Measurements from ENCODE around the gene IGSF21.

Gene IGSF21

DNA sequence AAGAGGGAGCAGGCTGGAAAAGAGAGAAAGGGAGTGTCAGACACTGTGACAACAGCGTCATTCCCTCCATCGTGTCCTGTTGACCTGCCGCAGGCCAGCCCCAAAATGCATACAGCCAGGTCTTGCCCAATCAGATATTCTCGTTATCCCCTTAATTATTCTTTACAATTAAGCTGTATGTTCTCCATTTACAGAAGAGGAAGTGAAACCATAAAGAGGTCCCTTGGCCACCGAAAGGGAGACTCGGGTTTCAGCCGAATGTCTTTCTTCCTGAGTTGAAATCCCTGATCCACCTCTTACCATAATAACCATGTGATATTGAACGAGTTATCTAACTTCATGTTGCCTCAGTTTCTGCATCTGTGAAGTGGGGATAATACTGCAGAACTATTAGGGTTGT lies 70.5 kb downstream of the IGSF21 start:
- no peak for DNase-seq (ENCODE audit: low spot score)

DNA sequence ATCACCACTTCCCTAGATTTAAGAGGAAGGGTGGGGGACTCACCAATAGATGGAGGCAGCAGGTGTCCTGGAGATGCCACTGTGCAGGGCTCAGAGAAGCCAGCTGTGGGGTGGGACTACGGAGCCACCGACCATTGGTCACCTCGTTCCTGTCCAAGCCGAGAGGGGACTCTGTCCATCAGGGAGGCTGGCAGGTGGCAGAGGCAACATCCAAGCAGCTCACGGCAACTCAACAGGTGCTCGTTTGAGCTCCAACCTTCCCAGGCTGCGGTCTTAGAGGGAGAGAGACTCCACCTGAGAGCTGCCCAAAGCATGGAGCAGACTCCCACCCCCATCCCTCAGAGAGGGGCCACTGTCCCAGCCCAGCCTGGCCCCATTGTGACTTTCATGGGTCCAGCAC lies 71.4 kb downstream of the IGSF21 start:
- DNase-seq (ENCODE audit: low spot score) = no peak

DNA sequence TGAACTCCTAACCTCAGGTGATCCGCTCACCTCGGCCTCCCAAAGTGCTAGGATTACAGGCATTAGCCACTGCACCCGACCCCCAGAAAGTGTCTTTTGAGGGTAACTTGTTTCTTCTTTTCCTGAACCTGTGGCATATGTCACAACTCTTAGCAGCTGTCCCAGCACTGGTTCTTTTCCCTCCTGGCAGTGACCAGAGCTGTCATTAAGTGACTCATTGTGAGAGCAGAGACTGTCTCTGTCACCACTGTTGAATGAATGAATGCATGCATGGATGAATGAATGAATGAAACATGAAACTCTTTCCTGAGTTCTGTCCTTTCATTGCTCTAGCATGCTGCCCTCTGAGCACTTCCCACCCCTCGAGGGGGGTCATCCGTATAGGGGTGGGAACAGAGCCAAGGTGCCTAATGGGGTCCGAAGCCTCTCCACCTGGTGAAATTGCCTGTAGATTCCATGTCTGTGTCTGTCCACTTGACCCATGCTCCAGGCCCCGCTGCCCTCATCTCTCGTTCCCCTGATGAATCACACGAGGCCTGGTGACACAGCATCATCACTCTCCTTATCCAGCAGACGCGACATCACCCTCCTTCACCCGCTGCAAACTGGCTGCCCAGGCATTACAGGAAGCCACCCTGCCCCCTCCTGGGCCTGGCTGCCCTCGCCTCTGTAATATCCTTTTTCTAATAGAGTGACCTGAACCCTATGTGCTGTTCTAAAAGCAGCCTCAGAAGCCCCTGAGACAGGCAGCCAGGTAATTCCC lies 75.0 kb downstream of the IGSF21 start:
- no peak for DNase-seq (ENCODE audit: low spot score)

DNA sequence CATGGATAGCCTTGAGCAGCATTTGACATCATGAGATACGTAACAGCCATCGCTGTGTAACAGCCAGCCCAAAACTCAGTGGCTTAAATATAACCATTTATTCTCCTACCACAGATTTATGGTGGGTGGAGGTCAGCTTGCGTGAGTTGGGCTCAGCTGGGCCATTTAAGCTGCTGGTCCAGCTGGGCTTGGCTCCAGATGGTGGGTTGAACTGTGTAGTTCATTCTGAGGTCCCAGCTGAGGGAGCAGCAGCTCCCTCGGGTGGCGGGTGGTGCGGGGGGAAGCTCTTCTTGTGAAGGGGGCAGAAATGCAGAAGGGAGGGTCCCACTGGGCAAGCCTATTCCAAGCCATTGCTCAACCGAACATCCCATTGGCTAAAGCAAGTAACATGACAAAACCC lies 75.9 kb downstream of the IGSF21 start:
- DNase-seq (ENCODE audit: low spot score) = no peak

DNA sequence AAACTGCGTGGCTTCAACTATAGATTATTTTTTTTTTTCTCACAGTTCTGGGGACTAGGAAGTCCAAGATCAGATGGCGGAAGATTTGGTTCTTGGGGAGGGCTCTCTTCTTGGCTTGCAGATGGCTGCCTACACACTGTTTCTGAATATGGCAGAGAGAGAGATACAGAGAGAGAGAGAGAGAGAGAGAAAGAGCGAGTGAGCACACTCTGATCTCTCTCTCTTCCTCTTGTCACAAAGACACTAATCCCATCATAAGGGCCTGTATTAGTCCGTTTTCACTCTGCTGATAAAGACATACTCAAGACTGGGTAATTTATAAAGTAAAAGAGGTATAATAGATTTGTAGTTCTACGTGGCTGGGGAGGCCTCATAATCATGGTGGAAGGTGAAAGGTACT lies 79.5 kb downstream of the IGSF21 start:
- DNase-seq (ENCODE audit: low spot score) = no peak

DNA sequence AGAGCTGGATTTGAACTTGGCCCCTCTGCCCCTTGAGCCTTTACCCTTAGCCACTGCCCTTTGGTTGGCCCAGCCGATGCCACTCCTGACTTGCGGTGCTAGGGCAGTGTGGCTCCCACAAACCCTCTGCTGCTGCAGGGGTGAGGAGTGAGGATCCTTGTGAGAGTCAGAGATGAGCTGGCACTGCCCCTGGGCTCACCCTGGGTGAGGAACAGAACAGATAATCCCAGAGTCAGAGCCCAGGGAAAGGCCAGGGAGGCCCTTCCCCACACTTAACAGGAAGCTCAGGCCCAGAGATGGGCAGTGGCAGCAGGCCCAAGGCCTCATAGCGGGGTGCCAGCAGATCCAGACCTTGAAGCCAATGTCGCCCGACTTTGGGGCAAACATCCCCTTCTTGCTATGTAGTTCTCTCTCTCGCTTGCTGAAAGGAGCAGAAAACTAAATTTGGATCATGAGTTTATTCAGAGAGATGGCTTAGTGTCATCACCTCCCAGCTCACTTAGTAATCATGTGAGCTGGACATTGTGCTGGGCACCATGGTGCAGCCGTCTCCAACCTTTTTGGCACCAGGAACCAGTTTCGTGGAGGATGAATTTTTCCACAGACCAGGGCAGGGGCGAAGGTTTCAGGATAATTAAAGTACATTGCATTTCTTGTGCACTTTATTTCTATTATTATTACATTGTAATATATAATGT lies 81.4 kb downstream of the IGSF21 start:
- no peak for DNase-seq (ENCODE audit: low spot score)

DNA sequence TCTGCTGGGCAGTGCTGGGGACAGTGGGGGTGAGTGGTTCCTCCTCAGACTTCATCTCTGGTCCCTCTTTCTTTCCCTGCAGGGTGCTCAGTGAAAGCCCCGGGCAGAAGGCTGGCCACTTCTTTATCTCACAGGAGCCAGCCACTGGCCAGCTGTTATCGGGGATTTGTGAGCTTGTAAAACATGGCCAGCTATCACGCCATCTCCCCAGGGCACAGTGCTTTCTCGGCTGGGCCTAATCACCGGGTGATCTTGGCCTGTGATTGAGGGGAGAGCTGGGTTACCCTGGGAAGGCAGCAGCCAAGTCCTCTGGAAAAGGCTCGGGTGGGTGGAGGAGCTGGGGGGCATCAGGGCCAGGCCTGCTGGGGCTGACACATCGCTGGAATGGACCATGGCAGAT lies 83.0 kb downstream of the IGSF21 start:
- DNase-seq (ENCODE audit: low spot score) = no peak

DNA sequence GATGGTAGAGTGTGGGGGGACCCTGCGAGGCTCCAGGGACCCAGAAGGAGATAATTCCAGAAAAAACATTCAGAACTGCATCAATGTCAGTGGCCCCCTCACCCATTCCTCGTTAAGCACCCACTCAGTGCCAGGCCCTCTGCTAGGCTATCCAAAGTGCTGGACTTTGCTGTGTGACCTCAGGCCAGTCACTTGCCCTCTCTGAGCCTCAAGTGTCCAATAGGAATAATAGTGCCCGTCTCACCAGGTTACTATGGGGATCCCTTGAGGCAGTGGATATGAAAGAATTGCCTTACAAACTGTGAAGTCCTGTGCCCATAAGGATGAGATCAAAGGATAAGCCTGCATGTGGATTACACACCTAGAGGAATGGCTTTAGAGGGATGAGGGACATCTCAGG lies 83.4 kb downstream of the IGSF21 start:
- DNase-seq (ENCODE audit: low spot score) = no peak

DNA sequence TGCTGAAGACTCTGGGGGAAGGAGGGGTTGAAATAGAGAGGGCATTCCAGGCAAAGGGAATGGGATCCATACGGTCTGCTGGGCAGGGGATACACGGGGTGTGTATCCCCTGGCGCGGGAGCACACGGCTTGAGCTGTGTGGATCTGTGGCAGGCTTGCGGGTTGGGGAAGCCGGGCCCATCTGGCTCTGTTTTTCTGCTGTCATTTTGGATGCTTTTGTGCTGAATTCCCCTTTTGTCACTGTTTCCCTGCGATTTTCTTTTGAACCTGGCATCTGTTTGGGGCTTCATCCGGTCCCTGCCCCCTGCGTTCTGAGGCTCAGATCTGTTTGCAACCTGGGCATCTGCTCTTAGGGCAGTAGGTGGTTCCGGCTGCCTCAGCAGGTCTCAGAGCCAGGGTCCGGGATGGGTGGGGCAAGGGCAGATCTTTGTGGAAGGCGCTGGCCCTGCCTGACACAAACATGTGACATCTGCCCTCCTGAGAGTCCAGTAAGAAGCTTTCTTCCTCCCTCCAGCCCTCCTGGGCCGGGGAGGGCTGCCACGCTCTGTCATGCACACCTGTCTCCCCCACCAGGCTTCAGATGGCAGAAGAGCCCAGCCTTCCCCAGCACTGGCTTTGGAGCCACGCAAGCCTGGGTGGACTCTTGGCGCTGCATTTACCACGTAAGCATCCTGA lies 84.0 kb downstream of the IGSF21 start:
- peak; percentile 92 for DNase-seq (ENCODE audit: low spot score)

DNA sequence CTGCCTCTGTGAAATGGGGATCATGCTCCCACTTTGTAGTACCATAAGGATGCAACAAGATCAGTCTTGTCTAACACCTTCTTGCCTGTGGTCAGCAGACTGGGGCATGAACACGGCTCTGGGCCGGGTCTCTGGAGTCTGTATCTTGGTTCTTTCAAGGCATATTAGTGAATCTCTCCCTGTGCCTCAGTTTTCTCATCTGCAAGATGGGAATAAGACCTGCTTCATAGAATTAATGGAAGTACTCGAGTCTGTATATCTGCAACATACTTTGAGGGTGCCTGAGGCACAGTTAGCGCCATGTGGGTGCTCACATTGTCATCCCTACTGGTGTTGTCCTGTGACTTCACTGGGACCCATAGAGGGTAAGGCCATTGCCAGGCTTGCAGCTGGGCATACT lies 84.6 kb downstream of the IGSF21 start:
- DNase-seq (ENCODE audit: low spot score) = no peak

DNA sequence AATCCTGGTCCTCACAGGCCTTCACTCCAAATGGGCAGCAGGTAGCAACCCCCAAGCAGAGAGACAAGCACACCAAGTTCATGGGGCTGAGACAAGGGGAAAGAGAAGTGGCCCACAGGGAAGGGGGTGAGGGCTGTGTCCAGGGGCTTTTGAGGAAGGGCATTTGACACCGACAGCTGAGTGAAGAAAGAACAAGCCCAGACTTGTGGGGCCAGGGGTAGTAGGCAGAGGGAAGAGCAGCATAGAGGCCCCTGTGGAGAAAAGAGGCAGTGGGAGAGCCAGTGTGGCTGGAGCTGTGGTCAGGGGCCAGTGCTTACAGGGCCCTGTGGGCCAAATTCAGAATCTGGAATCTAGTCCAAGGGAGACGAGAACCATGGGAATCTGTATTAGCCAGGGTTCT lies 85.4 kb downstream of the IGSF21 start:
- DNase-seq (ENCODE audit: low spot score) = no peak

DNA sequence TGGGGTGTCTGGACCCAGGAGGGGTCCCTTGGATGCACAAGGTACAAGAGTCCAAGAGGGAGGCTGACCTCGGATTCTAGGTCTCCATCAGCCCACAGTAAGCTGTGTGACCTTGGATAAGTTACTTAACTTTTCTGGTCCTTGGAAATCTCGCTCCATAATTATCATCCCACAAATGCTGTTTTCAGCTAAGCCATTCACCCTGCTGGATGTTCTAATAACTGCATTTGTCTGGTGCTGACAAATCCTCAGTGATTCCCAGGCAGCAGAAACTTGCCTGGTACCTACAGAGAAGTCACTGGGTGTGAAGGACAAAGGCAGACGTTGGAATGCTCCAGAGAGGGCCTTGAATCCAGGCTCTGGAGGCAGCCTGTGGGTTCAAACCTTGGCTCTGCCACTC lies 89.7 kb downstream of the IGSF21 start:
- no peak for DNase-seq (ENCODE audit: low spot score)

DNA sequence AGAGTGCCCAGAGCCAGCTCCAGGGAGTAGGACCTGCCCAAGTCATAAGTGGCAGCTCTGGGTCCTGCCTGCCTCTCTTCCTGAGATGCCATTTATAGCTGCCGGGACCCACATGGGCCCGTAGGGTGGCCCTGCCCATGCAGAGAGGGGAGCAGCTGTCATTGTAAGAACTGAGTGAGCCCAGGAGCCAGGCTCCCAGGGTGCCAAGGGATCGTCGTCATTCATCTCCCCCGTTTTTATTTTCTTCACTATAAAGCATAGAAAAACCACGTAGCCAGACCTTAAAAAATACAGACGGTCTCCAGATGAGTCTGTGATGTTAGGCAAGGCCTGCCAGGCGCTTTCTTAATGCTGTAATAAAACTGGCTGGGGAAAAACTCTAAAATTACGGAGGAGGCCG lies 90.7 kb downstream of the IGSF21 start:
- no peak for DNase-seq (ENCODE audit: low spot score)

DNA sequence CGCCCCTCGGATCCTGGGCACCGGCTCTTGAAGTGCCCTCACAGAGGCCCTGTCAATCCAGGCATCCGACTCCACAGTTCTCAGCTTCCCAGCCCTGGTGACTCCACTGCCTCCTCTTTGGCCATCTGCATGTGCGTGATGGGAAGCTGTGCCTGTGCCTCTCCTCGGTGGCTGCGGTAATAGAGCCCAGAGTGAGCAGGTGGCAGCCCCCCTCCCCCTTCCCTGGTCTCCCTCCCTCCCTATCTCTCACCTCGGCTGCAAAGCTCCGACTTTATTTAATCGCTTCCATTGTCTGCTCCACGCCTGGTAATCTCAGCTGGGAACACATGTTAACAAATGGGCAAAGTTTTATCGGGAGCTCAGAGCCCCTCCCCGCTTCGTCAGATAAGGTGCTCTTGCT lies 91.9 kb downstream of the IGSF21 start:
- peak; percentile 76 for DNase-seq (ENCODE audit: low spot score)

DNA sequence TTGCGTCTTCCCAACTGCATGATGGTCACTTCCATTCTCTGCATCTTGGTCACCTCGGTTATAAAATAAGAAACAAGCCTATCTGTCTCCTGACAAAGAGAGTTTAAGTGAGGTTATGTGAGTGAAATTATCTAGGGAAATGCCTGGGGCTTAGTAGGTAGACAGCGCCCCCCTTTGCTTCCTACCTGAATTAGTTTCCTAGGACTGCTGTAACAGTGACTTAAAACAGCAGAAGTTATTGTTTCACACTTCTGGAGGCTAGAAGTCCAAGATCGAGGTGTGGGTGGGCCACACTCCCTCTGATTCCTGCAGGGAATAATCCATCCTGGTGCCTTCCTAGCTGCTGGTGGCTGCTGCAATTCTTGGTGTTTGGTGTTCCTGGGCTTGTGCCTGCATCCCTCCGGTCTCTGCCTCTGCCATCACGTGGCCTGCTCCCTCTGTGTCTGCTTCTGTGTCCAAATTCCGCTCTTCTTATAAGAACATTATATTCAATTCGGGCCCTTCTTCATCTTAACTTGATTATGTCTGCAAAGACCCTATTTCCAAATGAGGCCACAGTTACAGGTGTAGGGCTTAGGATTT lies 92.6 kb downstream of the IGSF21 start:
- DNase-seq (ENCODE audit: low spot score) = peak; percentile 79

DNA sequence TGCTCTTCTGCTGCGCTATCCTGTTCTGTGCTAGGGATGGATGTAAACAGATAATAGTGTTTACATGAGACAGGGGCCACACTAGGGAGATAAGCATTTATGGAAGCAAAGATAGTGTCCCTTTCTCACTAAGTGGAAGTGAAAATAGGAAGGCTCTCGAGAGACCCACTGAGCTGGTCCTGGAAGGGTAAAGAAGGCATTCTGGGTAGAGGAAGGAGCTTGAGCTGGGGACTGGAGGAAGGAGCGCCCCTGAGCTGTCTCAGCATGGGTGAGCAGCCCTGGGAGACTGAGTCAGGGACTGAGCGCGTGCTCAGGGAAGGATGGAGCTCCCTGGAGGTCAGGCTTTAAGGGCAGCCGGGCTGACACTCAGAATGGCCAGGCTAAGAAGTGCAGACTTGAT lies 93.3 kb downstream of the IGSF21 start:
- no peak for DNase-seq (ENCODE audit: low spot score)

DNA sequence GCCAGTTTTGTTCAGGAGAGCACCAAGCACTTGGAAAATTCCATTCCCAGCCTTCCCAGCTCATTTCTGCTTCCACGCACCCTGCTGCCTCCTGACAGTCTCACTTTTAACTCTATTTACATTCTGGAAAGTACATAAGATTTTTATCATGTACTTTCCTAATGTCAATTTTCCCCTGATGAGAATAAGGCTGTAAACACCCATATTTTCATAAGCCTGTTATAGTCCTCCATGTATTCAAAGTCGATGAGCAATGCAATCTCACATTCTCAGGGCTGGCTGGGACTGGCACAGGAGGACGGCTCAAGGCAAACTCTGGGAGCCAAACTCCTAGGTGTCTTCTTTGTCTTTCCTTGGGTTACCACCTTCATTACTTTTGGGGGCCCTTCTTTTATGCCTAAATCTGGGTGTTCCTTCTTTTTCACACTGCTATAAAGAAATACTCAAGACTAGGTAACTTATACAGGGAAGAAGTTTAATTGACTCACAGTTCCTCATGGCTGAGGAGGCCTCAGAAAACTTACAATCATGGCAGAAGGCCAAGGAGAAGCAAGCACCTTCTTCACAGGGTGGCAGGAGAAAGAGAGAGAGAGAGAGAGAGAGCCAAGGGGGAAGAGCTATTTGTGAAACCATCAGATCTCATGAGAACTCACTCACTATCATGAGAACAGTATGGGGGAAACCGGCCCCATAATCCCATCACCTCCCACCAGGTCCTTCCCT lies 94.6 kb downstream of the IGSF21 start:
- DNase-seq (ENCODE audit: low spot score) = no peak

DNA sequence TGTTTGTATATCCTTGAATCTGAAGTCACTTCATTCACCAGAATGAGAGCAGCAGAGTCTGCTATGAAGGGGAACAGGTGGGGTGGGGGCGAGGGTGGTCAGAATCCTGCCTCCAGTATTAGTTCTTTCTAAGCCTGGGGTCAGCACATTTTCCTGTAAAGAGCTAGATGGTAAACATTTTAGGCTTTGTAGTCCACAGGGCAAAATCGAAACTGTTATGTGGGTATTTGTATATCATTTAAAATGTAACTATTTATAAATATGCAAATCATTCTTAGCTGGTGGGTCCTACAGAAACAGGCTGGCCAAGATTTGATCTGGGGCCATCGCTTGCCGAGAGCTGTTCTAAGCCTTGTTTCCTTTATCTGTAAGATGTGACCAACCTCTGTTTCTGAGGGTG lies 96.0 kb downstream of the IGSF21 start:
- DNase-seq (ENCODE audit: low spot score) = no peak

DNA sequence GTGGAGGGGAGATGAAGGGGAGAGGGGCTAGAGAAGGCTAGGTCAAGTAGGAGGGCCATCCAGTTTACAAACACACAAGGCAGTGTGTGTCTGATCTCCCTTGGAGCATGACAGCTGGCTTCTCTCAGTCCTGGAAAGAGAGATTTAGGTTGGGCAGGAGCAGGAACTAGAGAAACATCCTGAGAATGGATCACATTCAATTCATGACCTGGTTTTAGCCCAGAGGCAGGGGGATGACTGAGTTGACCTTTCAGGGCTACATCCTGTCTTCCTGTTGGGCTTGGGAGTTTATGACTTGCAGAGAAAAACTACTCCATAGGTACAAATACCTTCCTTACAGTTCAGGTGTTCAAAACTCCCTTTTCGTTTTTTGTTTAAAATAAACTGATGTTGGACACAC lies 97.0 kb downstream of the IGSF21 start:
- DNase-seq (ENCODE audit: low spot score) = no peak

DNA sequence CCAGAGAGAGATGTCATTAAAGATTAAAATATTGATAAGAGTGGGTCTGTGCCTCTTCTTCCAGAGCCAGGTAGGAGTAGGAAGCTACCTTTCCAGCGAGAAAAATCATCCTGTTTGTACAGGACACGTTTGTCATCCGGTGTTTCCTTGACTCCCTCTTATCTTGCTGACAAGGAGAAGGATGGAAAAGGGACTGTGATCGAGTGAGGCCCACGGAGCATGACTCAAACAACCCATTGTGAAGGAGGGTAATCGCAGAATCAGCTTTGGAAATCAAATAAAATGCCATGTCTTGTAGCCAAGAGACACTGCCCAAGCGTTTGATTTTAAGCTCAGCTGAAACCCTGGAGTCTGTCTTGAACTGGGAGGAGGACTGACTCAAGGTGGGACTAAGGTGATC lies 97.7 kb downstream of the IGSF21 start:
- no peak for DNase-seq (ENCODE audit: low spot score)

DNA sequence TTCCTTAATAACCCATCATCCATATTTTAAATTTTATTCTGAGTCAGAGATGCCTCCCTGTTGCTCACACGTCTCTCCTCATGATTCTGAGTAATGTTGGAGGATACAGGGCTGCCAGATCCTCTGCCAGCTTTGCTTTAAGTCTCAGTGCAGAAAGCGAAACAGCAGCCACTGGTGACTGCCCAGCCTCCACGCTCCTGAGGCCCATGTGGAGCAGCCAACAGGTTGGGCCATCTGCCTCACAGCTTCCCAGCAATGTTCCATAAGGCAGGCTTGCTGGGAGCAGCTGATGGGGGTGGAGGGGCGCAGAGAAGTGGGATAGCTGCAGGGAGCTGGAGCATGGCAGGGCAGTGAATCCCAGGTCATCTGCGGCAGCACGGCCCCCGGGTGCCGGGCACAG lies 104.2 kb downstream of the IGSF21 start:
- DNase-seq (ENCODE audit: low spot score) = peak; percentile 93

DNA sequence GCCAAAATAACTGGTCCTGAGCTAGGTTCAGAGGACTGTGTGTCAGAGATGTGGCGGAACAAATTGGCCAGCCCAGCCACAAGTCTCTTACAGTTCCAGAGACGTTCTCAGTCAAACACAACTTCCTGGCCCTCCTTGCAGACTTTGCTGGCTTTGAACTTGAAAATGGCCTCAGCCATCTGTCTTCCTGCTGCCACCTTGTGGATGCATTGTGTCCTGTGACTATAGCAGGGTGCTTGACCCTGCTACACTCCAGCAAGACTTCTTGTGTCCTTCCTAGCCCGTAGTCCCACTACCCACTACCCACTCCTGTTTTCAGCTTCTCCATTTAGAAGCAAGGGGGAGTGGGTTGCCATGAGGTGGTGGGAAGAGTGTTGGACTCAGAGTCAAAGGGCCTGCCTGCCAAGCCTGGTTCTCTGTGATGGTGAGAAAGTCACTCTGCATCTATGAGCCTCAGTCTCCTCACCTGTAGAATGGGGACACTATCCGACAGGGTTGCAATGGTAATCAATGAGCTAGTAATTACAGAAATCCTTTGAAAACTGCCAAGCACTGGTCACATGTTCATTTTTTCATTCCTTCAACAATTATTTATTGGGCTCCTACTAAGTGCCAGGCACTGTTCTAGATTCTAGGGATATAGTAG lies 109.9 kb downstream of the IGSF21 start:
- no peak for DNase-seq (ENCODE audit: low spot score)

All from cerebellar cortex (tissue), 1 donor.